Naive thymus-derived CD4-positive, alpha-beta T cell (primary cell): ENCODE results near the gene PLK1. TPM values are rescaled to one million over a fixed set of nuclear protein-coding genes. Genes with fewer than 3 reads are reported as not detected.

Experiments
- ATAC-seq: fragments of 150-1000 bp; cut with Tn5 transposase; 2 replicates; pipeline ENCODE4 v1.10.0; 2021; ENCODE audit warnings: mild to moderate bottlenecking, moderate library complexity
- CTCF ChIA-PET: fragments of 350-600 bp; sonication (Branson Sonifier 250); formaldehyde crosslinking; loops from one replicate; lab custom pipeline; 2021; ENCODE audit warnings: antibody characterized with exemption; lab: Charles Lee
- POLR2A ChIA-PET: fragments of 350-600 bp; sonication (Branson Sonifier 250); formaldehyde crosslinking; loops from one replicate; lab custom pipeline; 2021; ENCODE audit warnings: antibody characterized with exemption, inconsistent platforms; lab: Charles Lee
- DNase-seq, 9 donors: peaks; one replicate each; pipeline versions ENCODE4 v3.0.0 to v3.0.0-alpha.2; 2020 to 2022; ENCODE audit warnings: mixed read lengths in 1 of 9
- H3K27ac ChIP-seq: one replicate; pipeline ENCODE4 v1.7.0; 2013; ENCODE audit warnings: mild to moderate bottlenecking, low read depth, low read length, moderate library complexity
- H3K27me3 ChIP-seq, 2 donors: one replicate each; pipeline ENCODE4 v1.7.0; 2013; ENCODE audit warnings: low read length in 2 of 2, mild to moderate bottlenecking in 2 of 2, moderate library complexity in 2 of 2; ENCODE audit not compliant: control insufficient read depth in 2 of 2, insufficient read depth in 2 of 2
- H3K36me3 ChIP-seq, 3 experiments: 1 replicate in 2 of 3; 2 replicates in 1 of 3; pipeline ENCODE4 v1.7.0; 2013; ENCODE audit warnings: low read length in 3 of 3, mild to moderate bottlenecking in 3 of 3, moderate library complexity in 1 of 3; ENCODE audit not compliant: insufficient read depth in 3 of 3, control insufficient read depth in 2 of 3
- H3K4me1 ChIP-seq, 2 donors: one replicate each; pipeline ENCODE4 v1.7.0; 2013; ENCODE audit warnings: low read length in 2 of 2, mild to moderate bottlenecking in 2 of 2, moderate library complexity in 1 of 2; ENCODE audit not compliant: control insufficient read depth in 2 of 2, insufficient read depth in 2 of 2
- H3K4me3 ChIP-seq: 2 replicates; pipeline ENCODE4 v1.7.0; 2013; ENCODE audit warnings: mild to moderate bottlenecking, low read length
- H3K9me3 ChIP-seq, 3 experiments: 1 replicate in 2 of 3; 2 replicates in 1 of 3; pipeline ENCODE4 v1.7.0; 2013; ENCODE audit warnings: low read length in 3 of 3; ENCODE audit not compliant: control insufficient read depth in 2 of 3
- H3K27ac Mint-ChIP-seq, 9 donors: one replicate each; pipeline ENCODE4 v1.8.0; 2020 to 2022; ENCODE audit warnings: mixed read lengths in 9 of 9, mild to moderate bottlenecking in 8 of 9, moderate library complexity in 5 of 9, inconsistent platforms in 2 of 9
- H3K27me3 Mint-ChIP-seq, 5 donors: one replicate each; pipeline ENCODE4 v1.8.0; 2021 to 2022; ENCODE audit warnings: mixed read lengths in 5 of 5, mild to moderate bottlenecking in 1 of 5
- H3K36me3 Mint-ChIP-seq, 5 donors: one replicate each; pipeline ENCODE4 v1.8.0; 2020 to 2022; ENCODE audit warnings: mixed read lengths in 5 of 5, mild to moderate bottlenecking in 3 of 5, inconsistent platforms in 1 of 5
- H3K4me1 Mint-ChIP-seq, 7 donors: one replicate each; pipeline ENCODE4 v1.8.0; 2020 to 2022; ENCODE audit warnings: mixed read lengths in 7 of 7, mild to moderate bottlenecking in 3 of 7, inconsistent platforms in 1 of 7
- H3K4me3 Mint-ChIP-seq, 10 donors: one replicate each; pipeline ENCODE4 v1.8.0; 2020 to 2022; ENCODE audit warnings: mild to moderate bottlenecking in 10 of 10, mixed read lengths in 10 of 10, moderate library complexity in 6 of 10, inconsistent platforms in 2 of 10
- H3K9me3 Mint-ChIP-seq, 11 donors: one replicate each; pipeline ENCODE4 v1.8.0; 2020 to 2022; ENCODE audit warnings: mixed read lengths in 11 of 11, mild to moderate bottlenecking in 4 of 11, inconsistent platforms in 1 of 11, moderate library complexity in 1 of 11
- intact Hi-C, 2 donors: fragments of 100-400 bp; cut with micrococcal nuclease; formaldehyde crosslinking; loops; one replicate each; pipeline ENCODE4 v1.15.1; 2023
- polyA plus RNA-seq, 2 donors: library from polyadenylated mRNA; unstranded; fragments of 300-500 nt; fragmentation: Illumina TruSeq; gene quantifications; one replicate each; pipeline ENCODE4 v1.2.3, GENCODE V29; 2021
- total RNA-seq, 6 experiments: library from RNA in 5 of 6; stranded (reverse) in 5 of 6; gene quantifications; 1 replicate in 5 of 6; 2 replicates in 1 of 6; pipeline ENCODE4 v1.2.3 and lab custom pipeline; 2021 to 2026

PLK1 gene
- total and polyA plus RNA-seq, 7 experiments from 2014 or later, result 0.16 to 65.0 (median 3.0) TPM

DNA sequence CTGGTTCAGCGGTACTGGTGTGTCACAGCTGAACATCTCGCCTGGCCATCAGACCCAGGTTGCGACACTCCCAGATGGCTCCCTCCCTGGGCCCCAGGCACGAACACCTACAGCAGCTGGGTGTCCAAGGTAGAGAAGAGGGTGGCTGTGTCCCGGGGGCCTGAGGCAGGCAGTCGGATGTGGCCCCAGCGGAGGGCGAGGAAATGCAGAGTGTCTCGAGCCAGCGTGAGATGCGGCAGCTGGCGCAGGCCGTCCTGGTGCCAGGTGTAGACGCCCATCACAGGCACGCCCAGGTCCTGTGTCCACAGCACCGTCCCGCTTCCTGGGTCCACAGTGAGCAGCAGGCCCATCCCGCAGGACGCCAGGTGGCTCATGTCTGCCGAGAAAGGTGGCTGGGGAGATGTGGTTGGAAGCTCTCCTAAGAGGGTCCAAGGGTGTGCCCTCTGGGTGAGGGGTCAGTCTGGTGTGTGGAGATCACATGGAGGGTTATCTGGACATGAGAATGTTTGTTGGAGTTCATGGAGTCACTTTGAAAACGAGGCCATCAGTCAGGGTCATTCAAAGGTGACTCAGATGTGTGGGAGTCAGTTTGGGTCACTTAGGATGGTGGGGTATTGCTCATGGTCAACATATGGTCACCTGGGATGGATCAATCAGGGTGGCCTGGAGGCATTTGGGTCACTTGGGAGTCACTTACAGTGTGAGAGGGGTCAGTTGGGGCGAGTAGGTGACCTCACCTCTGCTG, 26.3 kb downstream of the PLK1 start:
- intact Hi-C loops, result no loop called here
- H3K9me3 Mint-ChIP-seq, result peaks cover 0 to 31% (median 14%) of the 10 kb centered on the region in 11 donors
- H3K9me3 ChIP-seq, result peaks cover 0 to 11% (median 0%) of the 10 kb centered on the region in 3 experiments
- H3K27me3 Mint-ChIP-seq, result peaks cover 3 to 35% (median 21%) of the 10 kb centered on the region in 5 donors
- ChIA-PET CTCF (no interaction called here), POLR2A (no interaction called here)
- ATAC-seq, result no peak
- peaks cover 0 to 8% (median 3%) of the 10 kb centered on the region in 5 donors for H3K36me3 Mint-ChIP-seq
- H3K27ac ChIP-seq, result no peak overlapping the region
- no peak overlapping the region for H3K27ac Mint-ChIP-seq
- H3K4me3 ChIP-seq, result no peak overlapping the region
- no peak overlapping the region for H3K4me3 Mint-ChIP-seq
- no peaks in the 10 kb centered on the region for H3K36me3 ChIP-seq
- peaks cover 0 to 6% (median 0%) of the 10 kb centered on the region in 7 donors for H3K4me1 Mint-ChIP-seq
- no peak for DNase-seq
- no peaks in the 10 kb centered on the region for H3K27me3 ChIP-seq
- no peaks in the 10 kb centered on the region for H3K4me1 ChIP-seq

DNA sequence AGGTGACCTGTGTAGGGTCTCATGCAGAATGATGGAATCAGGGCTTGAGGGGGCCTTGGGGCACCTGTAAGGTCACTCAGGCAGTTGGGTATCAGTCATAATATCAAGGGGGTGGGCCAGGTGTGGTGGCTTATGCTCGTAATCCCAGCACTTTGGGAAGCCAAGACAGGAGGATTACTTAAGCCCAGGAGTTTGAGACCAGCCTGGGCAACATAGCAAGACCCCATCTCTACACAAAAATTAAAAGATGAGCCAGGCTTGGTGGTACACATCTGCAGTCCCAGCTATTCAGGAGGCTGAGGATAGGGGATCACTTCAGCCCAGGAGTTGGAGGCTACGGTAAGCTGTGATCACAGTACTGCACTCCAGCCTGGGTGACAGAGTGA, 26.8 kb downstream of the PLK1 start:
- Histone ChIP-seq H3K4me1 (no peaks in the 10 kb centered on the region), H3K4me3 (no peak overlapping the region), H3K27me3 (no peaks in the 10 kb centered on the region), H3K9me3 (peaks cover 0 to 17% (median 0%) of the 10 kb centered on the region in 3 experiments), H3K36me3 (no peaks in the 10 kb centered on the region), H3K27ac (no peak overlapping the region)
- no peak overlapping the region for H3K27ac Mint-ChIP-seq
- no peak for DNase-seq
- H3K36me3 Mint-ChIP-seq, result peaks cover 0 to 8% (median 3%) of the 10 kb centered on the region in 5 donors
- ATAC-seq, result no peak
- H3K4me3 Mint-ChIP-seq, result no peak overlapping the region
- peaks cover 0 to 36% (median 19%) of the 10 kb centered on the region in 11 donors for H3K9me3 Mint-ChIP-seq
- POLR2A ChIA-PET, result no interaction called here
- peaks cover 3 to 41% (median 27%) of the 10 kb centered on the region in 5 donors for H3K27me3 Mint-ChIP-seq
- intact Hi-C loops, result no loop called here
- H3K4me1 Mint-ChIP-seq, result peaks cover 0 to 6% (median 0%) of the 10 kb centered on the region in 7 donors
- CTCF ChIA-PET, result no interaction called here

DNA sequence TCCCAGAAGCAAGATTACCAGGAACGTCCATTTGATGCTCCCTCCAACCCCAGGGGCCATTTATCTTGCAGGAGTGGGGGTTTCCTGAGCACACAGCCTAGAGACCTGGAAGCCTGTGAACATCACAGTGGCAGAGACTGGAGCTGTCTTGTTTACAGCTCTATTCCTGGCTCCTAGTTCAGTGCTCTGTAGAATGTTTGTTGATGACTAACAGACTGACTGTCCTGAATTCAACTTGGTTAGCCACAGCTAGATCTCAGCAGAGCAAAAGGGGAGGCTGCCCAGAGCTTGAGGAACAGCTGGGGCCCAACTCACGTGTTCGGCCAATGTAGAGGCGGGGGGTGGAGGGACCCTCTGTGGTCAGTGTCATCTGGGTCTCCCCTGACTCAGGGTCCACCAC, 27.8 kb downstream of the PLK1 start:
- H3K36me3 ChIP-seq, result no peaks in the 10 kb centered on the region
- Mint-ChIP-seq H3K36me3 (peaks cover 0 to 8% (median 3%) of the 10 kb centered on the region in 5 donors), H3K4me1 (peaks cover 0 to 6% (median 0%) of the 10 kb centered on the region in 7 donors), H3K9me3 (peaks cover 0 to 43% (median 20%) of the 10 kb centered on the region in 11 donors), H3K4me3 (no peak overlapping the region), H3K27ac (peak overlapping the region in 1 of 9 donors; percentile 17), H3K27me3 (peaks cover 6 to 49% (median 36%) of the 10 kb centered on the region in 5 donors)
- intact Hi-C loops, result no loop called here
- no peak overlapping the region for H3K27ac ChIP-seq
- H3K4me3 ChIP-seq, result no peak overlapping the region
- H3K4me1 ChIP-seq, result no peaks in the 10 kb centered on the region
- ATAC-seq (no peak), DNase-seq (no peak)
- ChIA-PET CTCF (no interaction called here), POLR2A (no interaction called here)
- H3K9me3 ChIP-seq, result peaks cover 0 to 18% (median 0%) of the 10 kb centered on the region in 3 experiments
- H3K27me3 ChIP-seq, result no peaks in the 10 kb centered on the region

DNA sequence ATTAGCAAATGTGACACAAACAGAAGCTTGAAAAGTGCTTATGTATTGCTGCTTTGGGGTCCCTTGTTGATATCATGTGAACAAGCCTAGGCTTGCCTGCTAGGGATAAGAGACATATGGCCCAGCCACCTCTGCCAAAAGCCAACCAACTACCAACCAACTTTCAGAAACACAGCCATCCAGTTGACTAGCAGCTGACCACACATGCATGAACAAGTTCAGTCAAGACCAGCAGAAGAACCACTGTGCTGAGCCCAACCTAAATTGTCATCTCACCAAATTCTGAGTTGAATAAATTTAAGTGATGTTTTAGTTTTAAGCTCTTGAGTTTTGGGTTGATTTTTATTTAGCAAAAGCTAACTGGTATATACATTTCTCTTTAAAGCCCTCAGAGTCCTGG, 30.8 kb downstream of the PLK1 start:
- Mint-ChIP-seq H3K36me3 (peaks cover 0 to 5% (median 0%) of the 10 kb centered on the region in 5 donors), H3K9me3 (peaks cover 0 to 31% (median 11%) of the 10 kb centered on the region in 11 donors), H3K4me1 (peaks cover 0 to 2% (median 0%) of the 10 kb centered on the region in 7 donors), H3K4me3 (no peak overlapping the region), H3K27me3 (peaks cover 26 to 58% (median 54%) of the 10 kb centered on the region in 5 donors), H3K27ac (no peak overlapping the region)
- Histone ChIP-seq H3K9me3 (peaks cover 0 to 18% (median 0%) of the 10 kb centered on the region in 3 experiments), H3K4me3 (no peak overlapping the region), H3K27me3 (peaks cover 0 to 2% of the 10 kb centered on the region in 2 donors), H3K27ac (no peak overlapping the region), H3K4me1 (no peaks in the 10 kb centered on the region), H3K36me3 (no peaks in the 10 kb centered on the region)
- intact Hi-C loops, result no loop called here
- DNase-seq, result no peak
- POLR2A ChIA-PET, result no interaction called here
- CTCF ChIA-PET, result interaction anchor here (0.6 kb wide), 1 partner anchor 101 kb away, joined by 3 read pairs; no protein-coding TSS in a partner anchor
- ATAC-seq, result no peak

DNA sequence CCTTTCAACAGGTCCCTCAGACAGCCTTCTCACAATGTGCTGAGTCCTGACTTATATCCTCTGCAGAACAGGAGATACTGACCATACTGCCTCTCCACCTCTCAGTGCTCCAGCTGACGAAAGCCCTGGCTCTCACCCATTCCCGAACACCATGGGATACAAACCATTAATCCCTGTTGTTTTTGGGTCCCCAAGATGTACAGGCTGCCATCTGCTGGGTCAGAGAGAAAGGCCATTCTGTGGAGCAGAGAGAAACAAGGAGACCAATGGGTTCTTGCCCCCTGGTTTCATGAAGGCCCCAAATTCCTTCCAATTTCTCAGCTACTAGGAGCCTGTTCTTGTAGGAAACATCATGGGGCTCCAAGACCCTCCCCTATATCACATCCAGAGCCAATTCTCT, 31.3 kb downstream of the PLK1 start:
- H3K36me3 Mint-ChIP-seq, result peaks cover 0 to 5% (median 0%) of the 10 kb centered on the region in 5 donors
- peaks cover 0 to 3% (median 0%) of the 10 kb centered on the region in 7 donors for H3K4me1 Mint-ChIP-seq
- Histone ChIP-seq H3K9me3 (peaks cover 0 to 18% (median 0%) of the 10 kb centered on the region in 3 experiments), H3K36me3 (no peaks in the 10 kb centered on the region), H3K27ac (no peak overlapping the region), H3K4me1 (no peaks in the 10 kb centered on the region), H3K4me3 (no peak overlapping the region), H3K27me3 (peaks cover 0 to 2% of the 10 kb centered on the region in 2 donors)
- H3K4me3 Mint-ChIP-seq, result no peak overlapping the region
- CTCF ChIA-PET, result no interaction called here
- intact Hi-C loops, result no loop called here
- ATAC-seq (no peak), DNase-seq (no peak)
- H3K9me3 Mint-ChIP-seq, result peaks cover 0 to 31% (median 11%) of the 10 kb centered on the region in 11 donors
- H3K27me3 Mint-ChIP-seq, result peaks cover 29 to 60% (median 56%) of the 10 kb centered on the region in 5 donors
- POLR2A ChIA-PET, result no interaction called here
- no peak overlapping the region for H3K27ac Mint-ChIP-seq

DNA sequence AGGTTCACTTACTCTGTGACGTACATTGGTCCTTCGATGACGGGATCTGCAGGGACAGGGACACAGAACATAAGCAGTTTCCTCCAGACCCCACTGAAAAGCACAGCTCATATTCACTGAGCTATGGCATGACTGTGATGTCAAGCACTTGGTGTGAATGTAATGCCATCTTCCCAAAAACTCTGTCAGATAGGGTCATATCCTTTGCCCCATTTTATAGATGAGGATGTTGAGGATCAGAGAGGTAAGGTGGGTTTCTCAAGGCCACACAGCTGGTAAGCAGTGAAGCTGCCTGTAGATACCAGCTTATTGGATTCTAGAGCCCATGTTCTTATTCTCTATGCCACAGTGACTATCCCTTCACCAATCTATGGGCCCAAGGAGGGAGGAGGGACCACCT, 31.8 kb downstream of the PLK1 start:
- peaks cover 0 to 5% (median 0%) of the 10 kb centered on the region in 5 donors for H3K36me3 Mint-ChIP-seq
- H3K4me1 Mint-ChIP-seq, result peaks cover 0 to 3% (median 0%) of the 10 kb centered on the region in 7 donors
- DNase-seq (no peak), ATAC-seq (no peak)
- peaks cover 0 to 31% (median 11%) of the 10 kb centered on the region in 11 donors for H3K9me3 Mint-ChIP-seq
- intact Hi-C loops, result no loop called here
- H3K27ac Mint-ChIP-seq, result no peak overlapping the region
- H3K4me1 ChIP-seq, result no peaks in the 10 kb centered on the region
- no peak overlapping the region for H3K27ac ChIP-seq
- H3K4me3 ChIP-seq, result no peak overlapping the region
- no peak overlapping the region for H3K4me3 Mint-ChIP-seq
- CTCF ChIA-PET, result no interaction called here
- peaks cover 30 to 57% (median 54%) of the 10 kb centered on the region in 5 donors for H3K27me3 Mint-ChIP-seq
- no peaks in the 10 kb centered on the region for H3K36me3 ChIP-seq
- POLR2A ChIA-PET, result no interaction called here
- peaks cover 0 to 18% (median 0%) of the 10 kb centered on the region in 3 experiments for H3K9me3 ChIP-seq
- H3K27me3 ChIP-seq, result peaks cover 0 to 2% of the 10 kb centered on the region in 2 donors
